ENCODE results near the gene PPIF.
A peak's percentile ranks its signal among the peaks of the same experiment; 100 is the strongest.

PPIF gene

DNA sequence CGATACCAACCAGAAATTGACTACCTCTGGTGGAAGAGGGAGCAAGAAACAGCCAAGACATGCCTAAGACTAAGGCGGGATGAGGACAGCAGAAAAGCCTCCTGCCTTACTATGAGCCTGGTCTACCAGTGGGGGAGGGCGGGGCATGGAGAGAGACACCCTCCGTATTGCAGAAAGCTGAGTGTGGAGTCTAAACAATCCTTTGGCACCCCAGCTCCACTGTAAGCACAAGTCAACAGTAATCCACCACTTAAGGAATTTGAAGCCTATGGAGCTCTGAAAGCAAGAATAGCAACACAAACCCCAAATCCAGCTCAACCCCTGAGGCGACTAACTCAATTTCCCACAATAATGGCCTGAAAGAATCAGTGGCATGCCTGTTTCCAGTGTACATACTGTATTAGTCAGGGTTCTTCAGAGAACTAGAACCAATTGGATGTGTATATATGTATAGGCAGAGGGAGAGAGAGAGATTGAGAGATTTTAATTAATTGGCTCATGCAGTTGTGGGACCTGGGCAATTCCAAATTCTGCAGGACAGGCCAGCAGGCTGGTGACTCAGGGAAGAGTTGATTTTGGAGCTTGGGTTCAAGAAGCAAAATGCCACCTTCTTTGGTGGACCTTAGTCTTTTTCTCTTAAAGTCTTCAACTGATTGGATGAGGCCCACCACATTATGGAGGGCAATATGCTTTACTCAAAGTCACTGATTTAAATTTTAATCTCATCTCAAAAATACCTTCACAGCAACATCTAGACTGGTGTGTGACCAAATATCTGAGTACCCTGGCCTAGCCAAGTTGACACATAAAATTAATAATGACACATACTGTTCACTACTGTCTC lies 13.5 kb downstream of the PPIF start:
- FAIRE-seq (no peak), DNase-seq (ENCODE audit: extremely low spot score, insufficient read length, low read depth) (no peak)

DNA sequence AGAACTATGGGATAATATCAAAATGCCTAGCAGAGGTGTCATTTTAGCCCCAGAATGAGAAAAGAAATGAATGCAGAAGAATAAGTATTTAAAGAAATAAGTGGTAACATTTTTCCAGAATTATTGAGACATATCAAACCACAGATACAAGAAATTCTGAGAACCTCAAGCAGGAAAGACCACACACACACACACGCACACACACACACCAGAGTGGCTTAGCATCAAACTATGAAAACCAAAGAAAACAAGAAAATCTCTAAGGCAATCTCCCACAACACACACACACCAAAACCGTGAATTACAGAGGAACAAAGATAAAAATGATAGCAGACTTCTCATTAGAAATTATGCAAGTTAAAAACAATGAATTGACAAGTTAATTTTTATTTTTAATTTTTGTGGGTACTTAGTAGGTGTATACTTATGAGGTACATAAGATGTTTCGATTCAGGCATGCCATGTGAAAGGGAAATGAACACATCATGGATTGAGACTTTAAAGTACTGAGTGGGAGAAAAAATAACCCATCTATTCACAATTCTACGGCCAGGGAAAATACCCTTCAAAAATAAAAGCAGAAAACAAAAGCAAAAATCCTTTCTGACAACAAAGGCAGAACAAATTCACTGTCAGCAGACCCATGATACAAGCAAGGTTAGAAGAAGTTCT lies 14.6 kb downstream of the PPIF start:
- no peak for DNase-seq (ENCODE audit: extremely low spot score, insufficient read length, low read depth)
- FAIRE-seq: no peak

DNA sequence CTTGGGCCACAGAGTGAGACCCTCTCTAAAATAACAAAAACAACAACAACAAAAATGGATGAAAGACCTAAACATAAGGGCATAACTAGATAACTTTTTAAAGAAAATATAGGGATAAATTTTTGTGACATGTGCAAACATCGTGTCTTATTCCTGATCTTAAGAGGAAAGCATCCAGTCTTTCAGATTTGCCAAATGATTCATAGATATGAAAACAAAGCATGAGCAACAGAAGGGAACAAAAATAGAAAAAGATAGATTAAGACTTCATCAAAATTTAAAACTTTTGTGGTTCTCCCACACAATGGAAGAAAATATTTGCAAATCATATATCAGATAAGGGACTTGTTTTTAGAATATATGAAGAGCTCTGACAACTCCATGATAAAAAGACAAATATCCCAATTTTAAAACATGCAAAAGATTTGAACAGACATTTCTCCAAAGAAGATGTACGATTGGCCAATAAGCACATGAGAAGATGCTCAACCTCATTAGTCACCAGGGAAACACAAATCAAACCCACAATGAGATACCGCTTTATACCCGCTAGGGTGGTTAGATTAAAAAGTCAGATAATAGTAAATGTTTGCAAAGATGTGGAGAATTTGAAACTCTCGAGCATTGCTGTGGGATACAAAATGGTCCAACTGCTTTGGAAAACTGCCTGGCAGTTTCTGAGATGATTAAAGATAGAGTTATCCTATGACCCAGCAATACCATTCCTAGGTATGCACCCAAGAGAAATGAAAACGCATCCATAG lies 20.3 kb downstream of the PPIF start:
- no peak for FAIRE-seq
- no peak for DNase-seq (ENCODE audit: extremely low spot score, insufficient read length, low read depth)

DNA sequence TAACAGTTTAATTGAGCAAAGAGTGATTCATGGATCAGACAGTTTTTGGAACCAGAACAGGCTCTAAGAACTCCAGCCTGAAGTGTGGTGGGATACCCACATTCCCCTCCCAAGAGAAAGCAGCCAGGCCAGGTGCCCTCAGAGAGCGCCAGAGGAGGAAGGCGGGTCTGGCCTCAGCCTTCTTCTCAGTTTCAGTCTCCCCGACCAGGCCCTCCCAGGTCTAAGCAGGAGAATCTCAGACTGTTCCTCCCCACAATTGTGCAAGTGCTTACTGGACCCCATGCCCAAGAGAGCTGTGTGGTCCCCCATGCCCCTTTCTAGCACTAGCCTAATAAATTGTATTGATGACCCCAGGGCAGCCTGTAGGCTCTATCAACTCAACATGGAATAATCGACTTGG lies 25.6 kb downstream of the PPIF start:
- no peak for FAIRE-seq

DNA sequence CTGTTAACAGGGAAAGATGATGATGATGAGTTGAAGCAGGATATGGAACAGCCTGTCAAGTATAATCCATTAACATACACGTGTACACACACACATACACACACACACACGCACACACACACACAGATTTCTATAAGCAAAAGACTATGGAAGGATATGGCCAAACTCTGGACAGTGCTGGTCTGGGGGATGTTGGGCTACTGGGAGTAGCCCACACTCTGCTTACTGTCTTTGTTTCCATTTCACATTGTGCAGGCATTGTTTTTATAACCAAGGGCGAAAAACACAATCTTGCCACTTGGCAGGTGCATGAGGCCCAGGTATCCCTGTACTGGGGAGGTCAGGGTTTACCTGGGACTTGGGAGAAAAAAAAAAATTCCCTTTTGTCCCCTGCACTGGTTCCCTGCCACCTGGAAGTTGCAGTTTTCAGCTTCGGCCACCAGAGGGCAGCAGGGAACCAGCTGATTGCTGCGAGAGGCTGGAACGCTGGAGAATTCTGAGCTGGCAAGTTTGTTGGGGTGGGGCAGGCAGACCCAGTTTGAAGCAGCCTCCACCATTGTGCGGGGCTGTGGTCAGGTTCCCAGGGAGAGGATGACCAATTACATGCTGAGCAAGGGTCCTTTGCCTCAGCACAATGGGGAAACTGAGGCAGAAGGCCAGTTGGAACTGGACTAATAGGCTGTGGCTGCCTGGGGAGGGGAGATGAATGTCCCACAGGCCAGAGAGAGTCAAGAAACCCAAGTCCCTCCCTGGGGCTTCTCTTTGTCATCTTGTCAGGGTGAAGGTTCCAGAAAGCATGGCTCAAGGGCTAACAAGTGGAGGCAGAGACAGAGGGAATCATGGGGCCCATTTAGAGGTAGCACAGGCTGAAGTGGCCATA lies 27.3 kb downstream of the PPIF start:
- DNase-seq (ENCODE audit: extremely low spot score, insufficient read length, low read depth) (peak; percentile 73), FAIRE-seq (peak; percentile 83)

More for the DNA sequence above, 25.6 kb downstream of the PPIF start:
- DNase-seq (ENCODE audit: extremely low spot score, insufficient read length, low read depth): no peak

DNA sequence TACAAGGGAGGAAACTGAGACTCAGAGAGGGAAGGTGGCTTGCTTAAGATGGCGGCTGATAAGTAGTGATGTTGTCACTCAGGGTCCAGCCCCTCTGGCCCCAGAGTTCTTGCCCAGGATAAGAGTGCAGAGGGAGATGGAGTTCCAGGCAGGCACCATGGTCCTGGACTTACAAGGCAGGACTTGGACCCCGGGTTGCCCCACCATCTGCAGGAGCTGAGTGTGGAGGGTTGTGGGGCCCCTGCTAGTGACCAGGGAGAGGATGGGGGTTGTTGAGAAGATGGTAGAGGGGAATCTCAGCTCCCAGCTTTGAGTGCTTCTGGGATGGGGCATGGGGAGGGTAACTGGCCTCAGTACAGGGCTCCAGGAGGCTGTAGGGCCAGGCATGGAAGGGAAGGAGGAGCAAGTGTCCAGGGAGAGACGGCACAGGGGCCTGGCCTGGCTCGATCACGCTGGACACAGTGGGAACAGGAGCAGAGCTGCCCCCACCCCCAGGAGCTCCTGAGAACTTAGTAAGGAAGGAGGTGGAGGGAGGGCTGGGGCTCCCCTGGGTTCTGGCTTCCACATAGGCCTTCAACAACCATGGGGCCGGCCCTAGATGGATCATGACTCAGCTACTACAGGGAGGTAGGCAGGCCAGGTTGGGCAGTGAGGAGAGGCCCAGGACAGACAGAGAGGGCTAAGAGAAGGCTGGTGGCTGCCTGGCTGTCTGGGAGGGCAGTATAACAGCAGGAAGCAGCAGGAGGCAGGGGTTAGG lies 28.2 kb downstream of the PPIF start:
- DNase-seq (ENCODE audit: extremely low spot score, insufficient read length, low read depth): no peak
- FAIRE-seq: no peak

DNA sequence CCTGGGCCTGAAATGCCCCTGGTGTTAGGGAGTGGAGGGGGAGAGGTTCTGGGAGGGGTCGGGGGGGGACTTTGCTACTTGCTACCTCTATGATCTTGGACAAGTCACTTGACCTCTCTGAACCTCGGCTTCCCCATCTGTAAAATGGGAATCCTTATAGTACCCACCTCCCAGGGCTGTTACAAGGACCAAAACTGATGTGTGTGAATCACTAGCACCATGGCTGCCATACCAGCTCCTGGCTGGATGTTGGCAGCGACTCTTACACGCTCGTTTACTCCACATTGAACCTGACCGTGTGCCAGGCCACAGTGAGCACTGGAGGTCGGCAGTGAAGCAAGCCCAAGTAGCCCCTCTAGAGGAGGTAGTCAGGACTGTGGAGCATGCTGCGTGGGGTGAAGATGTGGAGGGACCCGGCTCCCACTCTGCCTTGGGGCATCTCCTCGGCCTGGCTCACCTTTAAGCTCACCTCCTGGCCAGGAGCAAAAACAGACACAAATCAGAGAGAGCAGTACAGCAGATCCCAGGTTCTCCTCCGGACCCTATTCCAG lies 28.9 kb downstream of the PPIF start:
- DNase-seq (ENCODE audit: extremely low spot score, insufficient read length, low read depth): no peak
- FAIRE-seq: no peak

DNA sequence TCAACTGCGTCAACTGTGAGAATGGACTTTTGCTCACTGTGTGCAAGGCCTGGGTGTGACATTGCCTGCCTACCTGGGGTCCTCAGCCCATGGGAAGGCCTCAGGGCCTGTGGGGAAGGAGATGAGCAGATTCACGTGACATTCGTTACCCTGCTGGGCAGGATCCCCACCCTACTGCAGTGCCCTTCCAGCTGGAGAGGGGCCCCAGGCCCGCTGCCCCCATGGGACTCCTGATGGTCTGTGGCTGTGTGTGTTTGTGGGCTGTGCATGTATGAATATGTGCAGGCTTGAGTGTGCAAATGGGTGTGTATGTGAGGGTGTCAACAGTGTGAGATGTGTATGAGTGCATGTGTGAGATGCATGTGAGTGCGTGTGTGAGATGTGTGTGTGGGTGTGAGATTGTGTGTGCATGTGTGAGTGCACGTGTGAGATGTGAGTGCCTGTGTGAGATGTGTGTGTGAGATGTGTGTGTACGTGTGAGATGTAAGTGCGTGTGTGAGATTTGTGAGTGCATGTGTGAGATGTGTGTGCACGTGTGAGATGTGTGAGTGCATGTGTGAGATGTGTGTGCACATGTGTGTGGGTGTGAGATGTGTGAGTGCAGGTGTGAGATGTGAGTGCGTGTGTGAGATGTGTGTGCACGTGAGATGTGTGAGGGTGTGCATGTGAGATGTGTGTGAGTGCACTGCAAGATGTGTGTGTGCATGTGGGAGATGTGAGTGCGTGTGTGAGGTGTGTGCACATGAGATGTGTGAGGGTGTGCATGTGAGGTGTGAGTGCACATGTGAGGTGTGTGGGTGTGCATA lies 29.7 kb downstream of the PPIF start:
- DNase-seq (ENCODE audit: extremely low spot score, insufficient read length, low read depth) (no peak), FAIRE-seq (no peak)

DNA sequence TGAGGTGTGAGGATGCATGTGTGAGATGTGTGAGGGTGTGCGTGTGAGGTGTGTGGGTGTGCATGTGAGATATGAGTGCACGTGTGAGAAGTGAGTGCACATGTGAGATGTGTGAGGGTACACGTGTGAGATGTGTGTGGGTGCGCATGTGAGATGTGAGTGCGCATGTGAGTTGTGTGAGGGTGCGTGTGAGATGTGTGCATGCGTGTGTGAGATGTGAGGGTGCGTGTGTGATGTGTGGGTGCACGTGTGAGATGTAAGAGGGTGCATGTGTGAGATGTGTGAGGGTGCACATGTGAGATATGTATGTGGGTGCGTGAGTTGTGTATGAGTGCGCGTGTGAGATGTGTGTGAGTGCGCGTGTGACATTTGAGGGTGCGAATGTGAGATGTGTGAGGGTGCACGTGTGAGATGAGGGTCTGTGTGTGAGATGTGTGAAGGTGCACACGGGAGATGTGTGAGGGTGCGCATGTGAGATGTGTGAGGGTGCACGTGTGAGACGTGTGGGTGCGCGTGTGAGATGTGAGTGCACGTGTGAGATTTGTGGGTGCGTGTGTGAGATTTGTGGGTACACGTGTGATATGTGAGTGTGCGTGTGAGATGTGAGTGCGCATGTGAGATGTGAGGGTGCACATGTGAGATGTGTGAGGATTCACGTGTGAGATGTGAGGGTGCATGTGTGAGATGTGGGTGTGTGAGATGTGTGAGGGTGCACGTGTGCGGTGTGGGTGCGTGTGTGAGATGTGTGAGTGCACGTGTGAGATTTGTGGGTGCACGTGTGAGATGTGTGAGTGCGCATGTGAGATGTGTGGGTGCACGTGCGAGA lies 30.5 kb downstream of the PPIF start:
- FAIRE-seq: no peak

DNA sequence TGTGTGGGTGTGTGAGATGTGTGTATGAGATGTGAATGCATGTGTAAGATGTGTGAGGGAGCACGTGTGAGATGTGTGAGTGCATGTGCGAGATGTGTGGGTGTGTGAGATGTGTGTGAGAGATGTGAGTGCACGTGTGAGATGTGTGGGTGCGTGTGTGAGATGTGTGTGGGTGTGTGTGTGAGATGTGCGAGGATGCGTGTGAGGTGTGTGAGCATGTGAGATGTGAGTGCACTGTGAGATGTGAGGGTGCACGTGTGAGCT lies 31.0 kb downstream of the PPIF start:
- FAIRE-seq: no peak

More for the DNA sequence above, 30.5 kb downstream of the PPIF start:
- DNase-seq (ENCODE audit: extremely low spot score, insufficient read length, low read depth): no peak

DNA sequence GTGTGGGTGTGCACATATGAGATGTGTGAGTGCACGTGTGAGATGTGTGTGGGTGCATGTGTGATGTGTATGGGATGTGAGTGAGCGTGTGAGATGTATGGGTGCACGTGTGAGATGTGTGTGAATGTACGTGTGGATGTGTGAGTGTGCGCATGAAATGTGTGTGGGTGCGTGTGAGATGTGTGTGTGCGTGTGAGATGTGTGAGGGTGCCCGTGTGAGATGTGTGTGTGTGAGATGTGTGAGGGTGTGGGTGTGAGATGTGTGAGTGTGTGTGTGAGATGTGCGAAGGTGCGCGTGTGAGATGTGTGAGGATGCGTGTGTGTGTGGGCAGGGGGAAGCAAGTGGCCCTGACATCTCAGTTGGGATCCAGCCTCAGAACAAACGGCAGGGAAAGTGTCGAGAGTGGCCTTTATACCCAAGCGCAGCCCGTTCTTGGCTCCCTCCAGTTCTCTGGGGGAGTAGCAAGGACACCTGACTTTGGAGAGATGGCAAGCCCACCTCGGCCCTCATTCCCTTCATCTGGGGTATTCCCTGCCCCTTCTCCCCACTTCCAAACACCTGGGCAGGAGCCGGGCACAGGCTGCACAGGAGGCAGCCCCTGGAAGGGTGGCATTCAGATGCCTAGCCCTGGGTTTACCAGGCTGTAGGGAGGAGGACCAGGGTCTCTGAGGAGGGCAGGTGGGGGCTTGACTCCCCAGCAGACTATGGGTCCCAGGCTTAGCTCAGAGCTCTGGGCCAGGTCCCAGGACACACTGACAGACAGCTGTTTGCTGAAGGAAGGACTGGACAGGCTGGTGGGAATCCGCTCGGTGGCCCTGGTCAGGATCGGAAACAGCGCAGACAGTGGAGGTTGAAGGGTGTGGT lies 31.6 kb downstream of the PPIF start:
- DNase-seq (ENCODE audit: extremely low spot score, insufficient read length, low read depth) (no peak), FAIRE-seq (no peak)

More for the DNA sequence above, 31.0 kb downstream of the PPIF start:
- no peak for DNase-seq (ENCODE audit: extremely low spot score, insufficient read length, low read depth)

DNA sequence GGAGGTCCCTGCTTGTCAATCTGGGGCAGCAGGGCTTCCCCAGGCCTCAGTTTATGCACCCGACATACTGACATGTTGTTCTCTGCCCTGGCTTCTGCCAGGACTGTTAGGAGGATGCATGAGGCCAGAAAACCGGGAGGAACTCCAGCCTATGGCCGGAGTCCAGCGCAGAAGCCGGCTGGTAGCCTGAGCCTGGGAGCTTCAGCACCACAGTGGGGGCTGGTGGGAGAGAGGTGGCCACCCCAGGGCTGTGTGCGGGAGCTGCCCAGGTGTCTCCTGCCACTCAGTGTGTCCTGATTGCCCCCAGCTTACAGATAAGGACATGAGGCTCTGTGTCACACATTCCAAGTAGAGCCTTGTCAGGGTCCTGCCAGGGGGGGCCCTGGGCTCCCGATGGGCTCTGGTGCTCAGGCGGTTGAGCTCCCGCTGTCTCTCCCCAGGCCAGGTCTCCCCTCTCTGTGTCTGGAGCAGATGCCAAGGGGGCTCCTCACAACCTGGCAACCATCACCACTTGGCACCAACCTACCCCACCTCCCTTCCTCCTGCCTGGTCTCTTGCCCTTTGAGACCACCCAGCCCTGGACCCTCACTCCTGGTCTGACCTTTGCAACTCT lies 32.3 kb downstream of the PPIF start:
- FAIRE-seq: no peak
- no peak for DNase-seq (ENCODE audit: extremely low spot score, insufficient read length, low read depth)

DNA sequence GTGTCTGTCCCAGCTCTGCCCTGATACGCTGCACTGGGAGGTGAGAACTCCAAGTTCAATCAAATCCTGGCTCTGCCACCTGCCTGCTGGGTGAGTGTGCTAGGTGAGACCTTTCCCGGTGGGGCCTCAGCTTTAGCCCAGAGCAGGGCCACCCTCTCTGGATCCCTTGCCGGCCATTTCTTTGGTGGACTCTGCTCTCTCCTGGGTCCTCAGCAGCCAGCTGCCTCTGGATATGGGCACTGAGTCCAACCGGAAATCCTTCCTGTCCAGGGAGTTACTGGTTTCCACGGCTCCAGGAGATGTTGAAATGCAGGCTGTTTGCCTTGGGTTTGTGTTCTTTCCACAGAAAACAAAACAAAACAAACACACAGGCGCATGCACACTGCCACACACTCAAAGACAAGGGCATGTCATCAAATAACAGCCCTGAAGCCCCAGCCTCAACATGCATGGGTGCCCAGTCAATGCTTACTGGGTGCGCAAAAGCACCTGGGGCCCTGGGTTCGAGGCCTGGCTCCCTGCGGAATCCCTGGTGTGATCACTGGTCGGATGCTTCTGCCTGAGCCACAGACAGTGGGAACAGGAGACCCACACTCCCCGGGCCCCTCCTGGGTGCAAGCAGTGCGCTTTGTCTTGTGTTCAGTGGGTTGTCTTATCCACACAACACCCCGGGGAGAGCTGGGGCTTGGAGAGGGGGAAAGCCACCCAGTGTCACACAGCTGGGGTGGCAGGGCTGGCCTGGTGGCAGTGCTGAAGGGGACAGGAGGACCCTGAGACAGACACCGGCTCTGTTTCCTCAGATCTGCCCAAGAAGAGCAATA lies 33.1 kb downstream of the PPIF start:
- DNase-seq (ENCODE audit: extremely low spot score, insufficient read length, low read depth) (no peak), FAIRE-seq (no peak)

DNA sequence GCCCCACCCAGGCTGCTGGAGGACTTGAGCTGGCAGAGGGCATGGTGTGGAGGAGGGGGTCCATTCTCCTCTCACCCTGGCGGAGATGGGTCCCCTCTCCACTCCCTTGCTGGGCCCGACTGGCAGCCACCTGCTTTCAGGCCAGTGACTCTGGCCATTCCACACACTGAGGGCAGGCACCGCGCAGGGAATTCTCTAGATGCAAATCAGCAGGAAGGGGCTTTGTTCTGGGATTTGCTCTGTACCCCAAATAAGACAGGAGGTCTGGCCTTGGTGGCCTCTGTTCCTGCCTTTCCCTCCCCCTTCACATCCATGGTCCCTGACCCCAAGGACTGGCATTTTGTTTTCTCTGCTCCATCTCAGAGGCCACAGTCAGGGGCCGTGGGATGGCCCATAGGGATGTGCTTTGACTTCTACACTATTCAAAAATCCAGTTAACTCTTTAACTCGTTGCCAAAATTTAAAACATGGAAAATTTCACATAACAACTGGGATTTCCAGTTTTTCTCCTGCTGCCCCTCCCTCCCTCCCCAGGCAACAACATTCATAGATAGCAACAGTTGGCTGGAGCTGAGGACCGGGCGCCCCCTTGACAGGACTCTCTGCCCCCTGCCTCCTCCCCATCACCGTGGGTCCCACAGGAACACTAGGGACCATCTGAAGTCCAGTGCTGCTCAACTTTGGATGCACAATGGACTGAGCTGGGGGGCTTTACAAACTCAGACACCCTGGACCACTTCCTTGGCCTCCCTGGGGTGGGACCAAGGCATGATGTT lies 33.9 kb downstream of the PPIF start:
- DNase-seq (ENCODE audit: extremely low spot score, insufficient read length, low read depth) (no peak), FAIRE-seq (no peak)

DNA sequence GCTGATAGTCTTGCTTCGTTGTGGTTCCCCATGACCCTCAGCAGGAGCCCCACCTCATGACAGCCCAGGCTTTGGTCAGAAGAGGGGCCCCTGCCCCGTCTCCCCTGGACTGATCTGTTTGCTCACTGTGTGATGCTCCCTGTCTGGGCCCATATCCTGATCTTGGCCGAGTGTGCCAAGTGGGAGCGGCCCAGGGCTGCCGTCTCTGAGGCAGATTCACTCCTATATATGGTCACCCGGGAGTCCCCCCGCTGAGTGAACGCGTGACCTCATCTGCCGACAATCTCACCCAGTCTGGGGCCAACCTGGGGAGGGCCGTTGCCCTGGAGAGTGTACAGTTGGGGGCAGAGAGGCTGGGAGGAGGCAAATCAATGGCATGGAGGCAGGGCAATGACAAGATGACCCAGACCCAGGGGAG lies 34.5 kb downstream of the PPIF start:
- DNase-seq (ENCODE audit: extremely low spot score, insufficient read length, low read depth): no peak
- FAIRE-seq: no peak
